HCT116 (cell line): ENCODE measurements around the gene ACSM5. TPM values are rescaled to one million over a fixed set of nuclear protein-coding genes. Genes with fewer than 3 reads are reported as not detected.

Experiments used
- ATAC-seq: fragments of 200-7000 bp; cut with Tn5 transposase; 2 replicates; pipeline ENCODE4 v1.9.1; 2020; ENCODE audit warnings: mild to moderate bottlenecking, moderate library complexity
- BruUV-seq: library from RNA; stranded (reverse); fragments of 400-500 nt; replicated peaks from 2 replicates; lab custom pipeline; 2021; lab: Mats Ljungman, UMichigan
- CTCF ChIA-PET: fragments of 300-600 bp; sonication (Branson Sonifier 250); formaldehyde crosslinking; loops from one replicate; lab custom pipeline; 2021; ENCODE audit warnings: antibody characterized with exemption; lab: Charles Lee
- POLR2A ChIA-PET: fragments of 300-600, 350-600 bp; sonication (Branson Sonifier 250); formaldehyde crosslinking; loops from one replicate; lab custom pipeline; 2021; ENCODE audit warnings: antibody characterized with exemption; lab: Charles Lee
- RAD21 ChIA-PET, 2 experiments: fragments of 300-600 bp; sonication (Branson Sonifier 250); formaldehyde crosslinking; loops; one replicate each; lab custom pipeline; 2023; ENCODE audit warnings: low total read pairs in 2 of 2; ENCODE audit not compliant: uncharacterized antibody in 2 of 2, unreplicated experiment in 2 of 2, low non-redundant PET in 1 of 2; lab: Charles Lee
- DNase-seq: peaks from one replicate; pipeline ENCODE4 v3.0.0-alpha.2; 2010; ENCODE audit warnings: low read depth, low spot score
- H2AFZ ChIP-seq: fragments of 200-600 bp; shearing (Covaris generic), sonication (generic); 2 replicates; pipeline ENCODE4 v1.6.1; 2017; ENCODE audit warnings: low read depth, mixed run types, mixed read lengths, antibody characterized with exemption, low read length; ENCODE audit not compliant: poor library complexity, severe bottlenecking
- H3K27ac ChIP-seq: 2 replicates; pipeline ENCODE4 v1.5.1; 2012; ENCODE audit warnings: low read depth, low read length
- H3K27me3 ChIP-seq: fragments of 200-600 bp; sonication (generic); 2 replicates; pipeline ENCODE4 v1.6.1; 2016; ENCODE audit warnings: mixed run types, low read length, mixed read lengths; ENCODE audit not compliant: insufficient read depth
- H3K36me3 ChIP-seq, 2 experiments: fragments of 200-500 bp in 1 of 2; fragments of 200-600 bp in 1 of 2; sonication (Bioruptor generic) in 1 of 2; sonication (generic) in 1 of 2; 2 replicates each; pipeline versions ENCODE4 v1.5.1 to v1.6.1; 2014 to 2016; ENCODE audit warnings: low read length in 2 of 2, inconsistent platforms in 1 of 2, mixed read lengths in 1 of 2, mixed run types in 1 of 2; ENCODE audit not compliant: insufficient read depth in 2 of 2, control insufficient read depth in 1 of 2
- H3K4me1 ChIP-seq, 2 experiments: fragments of 200-600 bp in 1 of 2; sonication (generic) in 1 of 2; 2 replicates each; pipeline versions ENCODE4 v1.5.1 to v1.6.1; 2012 to 2017; ENCODE audit warnings: low read length in 2 of 2, inconsistent platforms in 1 of 2, mild to moderate bottlenecking in 1 of 2, mixed read lengths in 1 of 2, mixed run types in 1 of 2, moderate library complexity in 1 of 2; ENCODE audit not compliant: insufficient read depth in 2 of 2, control insufficient read depth in 1 of 2
- H3K4me2 ChIP-seq: fragments of 200-600 bp; sonication (generic); 2 replicates; pipeline ENCODE4 v1.6.1; 2017; ENCODE audit warnings: mixed run types, low read length, mixed read lengths
- H3K4me3 ChIP-seq, 2 experiments: fragments of 200-600 bp in 1 of 2; sonication (generic) in 1 of 2; replicated peaks in 1 of 2; 2 replicates each; pipeline ENCODE4 v1.5.1; 2011 to 2016; ENCODE audit warnings: low read length in 2 of 2, control low read depth in 1 of 2, low read depth in 1 of 2, mild to moderate bottlenecking in 1 of 2, mixed read lengths in 1 of 2, mixed run types in 1 of 2
- H3K79me2 ChIP-seq: fragments of 200-600 bp; sonication (generic); 2 replicates; pipeline ENCODE4 v1.6.1; 2017; ENCODE audit warnings: mild to moderate bottlenecking, mixed run types, low read length, moderate library complexity, mixed read lengths; ENCODE audit not compliant: insufficient read depth
- H3K9ac ChIP-seq: fragments of 200-600 bp; sonication (generic); 2 replicates; pipeline ENCODE4 v1.6.1; 2016; ENCODE audit warnings: low read length, mixed read lengths
- H3K9me2 ChIP-seq: fragments of 200-600 bp; sonication (generic), shearing (Covaris generic); 2 replicates; pipeline ENCODE4 v1.6.1; 2017; ENCODE audit warnings: mixed run types, mild to moderate bottlenecking, moderate library complexity; ENCODE audit not compliant: insufficient read depth
- H3K9me3 ChIP-seq, 2 experiments: fragments of 200-500 bp in 1 of 2; fragments of 200-600 bp in 1 of 2; sonication (Bioruptor generic) in 1 of 2; sonication (generic) in 1 of 2; 2 replicates each; pipeline ENCODE4 v1.6.1; 2014 to 2017; ENCODE audit warnings: low read length in 2 of 2, mixed read lengths in 2 of 2, inconsistent platforms in 1 of 2, low read depth in 1 of 2, mild to moderate bottlenecking in 1 of 2, mixed run types in 1 of 2, moderate library complexity in 1 of 2; ENCODE audit not compliant: control insufficient read depth in 1 of 2, insufficient read depth in 1 of 2
- H4K20me1 ChIP-seq: fragments of 200-600 bp; sonication (generic), shearing (Covaris generic); 2 replicates; pipeline ENCODE4 v1.6.1; 2017; ENCODE audit warnings: mixed run types, mild to moderate bottlenecking, moderate library complexity; ENCODE audit not compliant: insufficient read depth
- ATF3 ChIP-seq: IDR thresholded peaks from 2 replicates; pipeline ENCODE4 v1.6.1; 2012
- CEBPB ChIP-seq: IDR thresholded peaks from 2 replicates; pipeline ENCODE4 v1.6.1; 2012; ENCODE audit warnings: low read depth
- EGR1 ChIP-seq: IDR thresholded peaks from 2 replicates; pipeline ENCODE4 v1.6.1; 2012; ENCODE audit warnings: low read depth
- ELF1 ChIP-seq: IDR thresholded peaks from 2 replicates; pipeline ENCODE4 v1.6.1; 2012; ENCODE audit warnings: low read depth, borderline replicate concordance
- EZH2 ChIP-seq: fragments of 200-600 bp; sonication (generic); IDR thresholded peaks from 2 replicates; pipeline ENCODE4 v1.6.1; 2017; ENCODE audit warnings: antibody characterized with exemption, mixed run types
- EZH2phosphoT487 ChIP-seq: fragments of 200-600 bp; IDR thresholded peaks from 2 replicates; pipeline ENCODE4 v1.6.1; 2018; ENCODE audit warnings: antibody characterized with exemption, borderline replicate concordance
- JUND ChIP-seq: IDR thresholded peaks from 2 replicates; pipeline ENCODE4 v1.6.1; 2012
- POLR2A ChIP-seq: IDR thresholded peaks from 2 replicates; pipeline ENCODE4 v1.7.0; 2011; ENCODE audit warnings: borderline replicate concordance; ENCODE audit not compliant: insufficient read depth, insufficient read length; ENCODE audit errors: extremely low read depth
- POLR2AphosphoS5 ChIP-seq: IDR thresholded peaks from 2 replicates; pipeline ENCODE4 v1.6.1; 2011; ENCODE audit warnings: mild to moderate bottlenecking, low read depth, low read length, moderate library complexity
- SIN3A ChIP-seq: IDR thresholded peaks from 2 replicates; pipeline ENCODE4 v1.6.1; 2012; ENCODE audit warnings: low read depth
- SP1 ChIP-seq: IDR thresholded peaks from 2 replicates; pipeline ENCODE4 v1.6.1; 2012; ENCODE audit warnings: low read depth
- SRF ChIP-seq: IDR thresholded peaks from 2 replicates; pipeline ENCODE4 v1.6.1; 2012; ENCODE audit warnings: low read depth
- YY1 ChIP-seq: IDR thresholded peaks from 2 replicates; pipeline ENCODE4 v1.6.1; 2011; ENCODE audit warnings: low read length, low read depth, moderate library complexity, mild to moderate bottlenecking; ENCODE audit not compliant: insufficient replicate concordance; ENCODE audit errors: extremely low read depth
- ZNF274 ChIP-seq: fragments of 200-500 bp; sonication (Bioruptor generic); IDR thresholded peaks from 2 replicates; pipeline ENCODE4 v1.6.1; 2014; ENCODE audit warnings: mild to moderate bottlenecking, low read depth, low read length, inconsistent platforms
- intact Hi-C: fragments of 100-400 bp; cut with micrococcal nuclease; formaldehyde crosslinking; loops from 2 replicates; pipeline ENCODE4 v1.10.0; 2022
- total RNA-seq: library from RNA; stranded (reverse); gene quantifications from one replicate; pipeline ENCODE4 v1.2.1, GENCODE V29; 2021; ENCODE audit not compliant: unreplicated experiment
- TF ChIP-seq, protein P1 (sequence below): IDR thresholded peaks from 2 replicates; pipeline ENCODE4 v1.6.1; 2012

The ACSM5 gene
- total RNA-seq, 1 experiment from 2014 or later, result not detected

DNA sequence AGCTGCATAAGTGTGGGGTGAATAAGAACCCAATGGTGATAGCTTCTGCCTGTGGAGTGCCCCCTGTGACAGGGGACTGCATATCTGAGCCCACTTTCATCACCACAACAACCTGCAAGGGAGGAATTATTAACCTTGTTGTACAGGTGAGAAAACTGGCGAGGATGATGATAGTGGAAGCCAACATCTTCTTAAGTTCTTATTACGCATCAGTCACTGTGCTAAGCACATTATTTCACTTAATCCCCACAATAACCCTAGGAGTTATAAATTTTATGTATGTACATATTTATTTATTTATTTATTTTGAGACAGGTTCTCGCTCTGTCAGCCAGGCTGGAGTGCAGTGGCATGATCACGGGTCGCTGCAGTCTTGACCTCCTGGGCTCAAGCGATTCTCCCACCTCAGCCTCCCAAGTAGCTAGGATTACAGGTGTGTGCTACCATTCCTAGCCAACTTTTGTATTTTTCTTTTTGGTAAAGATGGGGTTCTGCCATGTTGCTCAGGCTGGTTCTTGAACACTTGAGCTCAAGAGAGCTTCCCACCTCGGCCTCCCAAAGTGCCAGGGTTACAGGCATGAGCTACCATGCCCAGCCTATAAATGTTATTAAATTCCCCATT lies 12.4 kb upstream of the ACSM5 start:
- no peaks in the 10 kb centered on the region for H4K20me1 ChIP-seq
- H3K4me1 ChIP-seq, result no peaks in the 10 kb centered on the region; a peak in 1 of 4 replicates
- H3K27me3 ChIP-seq, result peaks cover 8% of the 10 kb centered on the region; the same call in 1 of the 2 replicates
- no peak overlapping the region for H3K27ac ChIP-seq
- H3K9me2 ChIP-seq, result no peaks in the 10 kb centered on the region
- no peak overlapping the region for H3K4me2 ChIP-seq
- no peaks in the 10 kb centered on the region for H3K9me3 ChIP-seq
- no peaks in the 10 kb centered on the region for H3K36me3 ChIP-seq
- RAD21 ChIA-PET, result no interaction called here
- TF ChIP-seq ELF1, result no peak
- TF ChIP-seq, protein P1, sequence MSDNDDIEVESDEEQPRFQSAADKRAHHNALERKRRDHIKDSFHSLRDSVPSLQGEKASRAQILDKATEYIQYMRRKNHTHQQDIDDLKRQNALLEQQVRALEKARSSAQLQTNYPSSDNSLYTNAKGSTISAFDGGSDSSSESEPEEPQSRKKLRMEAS, result no peak
- TF ChIP-seq POLR2A, result no peak
- no peak for TF ChIP-seq SIN3A
- no peak for TF ChIP-seq CEBPB
- ATAC-seq, result no peak
- CTCF ChIA-PET, result interaction anchor here (1.3 kb wide), 1 partner anchor 11 kb away, joined by 4 read pairs; no protein-coding TSS in a partner anchor
- H3K4me3 ChIP-seq, result no peak overlapping the region
- no peaks in the 10 kb centered on the region for H3K79me2 ChIP-seq
- BruUV-seq, result no TSS peak
- DNase-seq, result no peak
- POLR2A ChIA-PET, result no interaction called here
- no peak overlapping the region for H2AFZ ChIP-seq
- H3K9ac ChIP-seq, result no peak overlapping the region
- intact Hi-C loops, result no loop called here

DNA sequence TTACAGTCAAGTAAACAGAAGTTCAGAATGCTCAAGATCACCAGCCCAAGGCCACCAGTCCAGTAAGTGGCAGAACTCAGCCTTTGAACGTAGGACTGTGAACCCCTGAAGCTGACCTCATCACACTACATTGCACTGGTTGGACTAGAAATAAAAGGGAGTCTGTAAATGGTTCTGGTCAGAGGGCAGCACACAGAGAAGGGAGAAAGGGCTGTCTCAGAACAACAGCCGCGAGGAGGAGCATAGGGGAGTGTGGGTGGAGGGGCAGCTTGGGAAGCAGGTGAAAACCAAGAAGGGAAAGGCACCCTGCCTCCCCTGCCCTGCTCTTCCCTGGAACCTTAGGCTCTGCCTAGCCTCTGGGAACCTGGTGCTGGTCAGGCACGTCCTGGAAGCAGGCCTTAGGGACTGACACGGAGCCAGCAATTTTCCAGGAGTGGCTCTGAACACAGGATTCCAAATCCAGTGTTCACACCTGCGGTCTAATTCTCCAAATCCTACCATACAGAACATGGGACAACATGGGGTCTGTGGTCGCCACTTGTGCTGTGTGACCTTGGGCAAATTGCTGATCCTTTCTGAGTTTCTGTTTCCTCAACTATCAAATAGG lies 11.8 kb upstream of the ACSM5 start:
- no peak overlapping the region for H3K27ac ChIP-seq
- DNase-seq (no peak), ATAC-seq (no peak)
- H3K4me1 ChIP-seq, result no peaks in the 10 kb centered on the region; a peak in 1 of 4 replicates
- no peak overlapping the region for H3K4me3 ChIP-seq
- POLR2A ChIA-PET, result no interaction called here
- CTCF ChIA-PET, result interaction anchor here (1.3 kb wide), 1 partner anchor 12 kb away, joined by 4 read pairs; no protein-coding TSS in a partner anchor
- no peak overlapping the region for H2AFZ ChIP-seq
- no peaks in the 10 kb centered on the region for H3K79me2 ChIP-seq
- H3K9ac ChIP-seq, result no peak overlapping the region
- H3K27me3 ChIP-seq, result peaks cover 5% of the 10 kb centered on the region; the same call in 1 of the 2 replicates
- no peak overlapping the region for H3K4me2 ChIP-seq
- intact Hi-C loops, result no loop called here
- H3K36me3 ChIP-seq, result no peaks in the 10 kb centered on the region
- H3K9me2 ChIP-seq, result no peaks in the 10 kb centered on the region
- RAD21 ChIA-PET, result no interaction called here
- BruUV-seq, result no TSS peak
- no peaks in the 10 kb centered on the region for H3K9me3 ChIP-seq
- TF ChIP-seq ATF3 (no peak), POLR2AphosphoS5 (no peak), SP1 (no peak), JUND (no peak), EZH2 (no peak), POLR2A (no peak), YY1 (no peak), EZH2phosphoT487 (no peak), SRF (no peak), ZNF274 (no peak), EGR1 (no peak)
- TF ChIP-seq, protein P1, result no peak
- H4K20me1 ChIP-seq, result no peaks in the 10 kb centered on the region
